GM21528 (cell line): ENCODE results near the gene TFB1M.

Experiments used
- ATAC-seq: cut with Tn5 transposase; IDR thresholded peaks from one replicate; pipeline ENCODE4 v1.9.1; 2021; ENCODE audit warnings: mild to moderate bottlenecking, moderate library complexity; ENCODE audit not compliant: unreplicated experiment, low FRiP score

Gene TFB1M

GRCh38 chr6:155215906-155216305, 98.4 kb downstream of the TFB1M start:
- no peak for ATAC-seq

GRCh38 chr6:155213611-155214372, 100.5 kb downstream of the TFB1M start:
- no peak for ATAC-seq

- ATAC-seq, result no peak
Measured at GRCh38 chr6:155212616-155213380, 101.5 kb downstream of the TFB1M start.

- ATAC-seq, result no peak
Measured at GRCh38 chr6:155212106-155212505, 102.2 kb downstream of the TFB1M start.

GRCh38 chr6:155207223-155207622, 107.1 kb downstream of the TFB1M start:
- no peak for ATAC-seq
